SU-DHL-6 (cell line): Measurements from ENCODE around the gene SDS.
A peak's percentile ranks its signal among the peaks of the same experiment; 100 is the strongest.

ENCODE experiments used
- CTCF ChIP-seq: fragments of 200-600 bp; sonication (generic); IDR thresholded peaks from one replicate; pipeline ENCODE4 v1.5.1; 2017; ENCODE audit warnings: antibody characterized with exemption, mild to moderate bottlenecking, low read length, moderate library complexity; ENCODE audit not compliant: insufficient read depth, poor library complexity, severe bottlenecking
- EZH2phosphoT487 ChIP-seq: fragments of 200-600 bp; sonication (generic), shearing (Covaris generic); conservative IDR thresholded peaks from 2 replicates; pipeline ENCODE4 v1.6.1; 2018; ENCODE audit warnings: mild to moderate bottlenecking, antibody characterized with exemption, low read length, moderate library complexity, mixed read lengths

- TF ChIP-seq CTCF (peak; percentile 77), EZH2phosphoT487 (no peak)
Observed at GRCh38 chr12:113424915-113425823, 21.5 kb upstream of the SDS start.
